ENCODE results near the gene SYTL3.

Gene SYTL3

GRCh38 chr6:158762787-158763433 is 113.1 kb downstream of the SYTL3 start:
- peaks cover 8% of the 10 kb centered on the region for H3K4me1 ChIP-seq (ENCODE audit: control insufficient read depth, low read depth, low read length)
- H3K27me3 ChIP-seq (ENCODE audit: control insufficient read depth, insufficient read depth, low read length), result no peaks in the 10 kb centered on the region
- H3K9ac ChIP-seq (ENCODE audit: low read length), result no peak overlapping the region
- no peaks in the 10 kb centered on the region for H3K9me3 ChIP-seq (ENCODE audit: control insufficient read depth, low read depth, low read length)
- H3K4me3 ChIP-seq (ENCODE audit: low read length), result no peak overlapping the region
- peaks cover 34% of the 10 kb centered on the region for H3K36me3 ChIP-seq (ENCODE audit: control insufficient read depth, low read depth, low read length)
- no peak overlapping the region for H3K27ac ChIP-seq (ENCODE audit: low read length)

- H3K27ac ChIP-seq (ENCODE audit: low read length), result no peak overlapping the region
- H3K9ac ChIP-seq (ENCODE audit: low read length), result no peak overlapping the region
- no peaks in the 10 kb centered on the region for H3K27me3 ChIP-seq (ENCODE audit: control insufficient read depth, insufficient read depth, low read length)
- H3K4me1 ChIP-seq (ENCODE audit: control insufficient read depth, low read depth, low read length), result peaks cover 6% of the 10 kb centered on the region
- no peak overlapping the region for H3K4me3 ChIP-seq (ENCODE audit: low read length)
- no peaks in the 10 kb centered on the region for H3K9me3 ChIP-seq (ENCODE audit: control insufficient read depth, low read depth, low read length)
- H3K36me3 ChIP-seq (ENCODE audit: control insufficient read depth, low read depth, low read length), result peaks cover 41% of the 10 kb centered on the region
Observed at GRCh38 chr6:158763434-158764182, 113.8 kb downstream of the SYTL3 start.

GRCh38 chr6:158764183-158764849 is 114.5 kb downstream of the SYTL3 start:
- H3K36me3 ChIP-seq (ENCODE audit: control insufficient read depth, low read depth, low read length), result peaks cover 48% of the 10 kb centered on the region
- no peak overlapping the region for H3K9ac ChIP-seq (ENCODE audit: low read length)
- no peak overlapping the region for H3K27ac ChIP-seq (ENCODE audit: low read length)
- peaks cover 6% of the 10 kb centered on the region for H3K4me1 ChIP-seq (ENCODE audit: control insufficient read depth, low read depth, low read length)
- H3K27me3 ChIP-seq (ENCODE audit: control insufficient read depth, insufficient read depth, low read length), result no peaks in the 10 kb centered on the region
- no peaks in the 10 kb centered on the region for H3K9me3 ChIP-seq (ENCODE audit: control insufficient read depth, low read depth, low read length)
- H3K4me3 ChIP-seq (ENCODE audit: low read length), result no peak overlapping the region

- H3K4me1 ChIP-seq (ENCODE audit: control insufficient read depth, low read depth, low read length), result peaks cover 6% of the 10 kb centered on the region
- no peak overlapping the region for H3K4me3 ChIP-seq (ENCODE audit: low read length)
- no peak overlapping the region for H3K9ac ChIP-seq (ENCODE audit: low read length)
- H3K27ac ChIP-seq (ENCODE audit: low read length), result no peak overlapping the region
- peaks cover 54% of the 10 kb centered on the region for H3K36me3 ChIP-seq (ENCODE audit: control insufficient read depth, low read depth, low read length)
- no peaks in the 10 kb centered on the region for H3K9me3 ChIP-seq (ENCODE audit: control insufficient read depth, low read depth, low read length)
- no peaks in the 10 kb centered on the region for H3K27me3 ChIP-seq (ENCODE audit: control insufficient read depth, insufficient read depth, low read length)
Observed at GRCh38 chr6:158764926-158765325, 115.1 kb downstream of the SYTL3 start.

- Histone ChIP-seq H3K9ac (ENCODE audit: low read length) (no peak overlapping the region), H3K36me3 (ENCODE audit: control insufficient read depth, low read depth, low read length) (peaks cover 60% of the 10 kb centered on the region), H3K4me3 (ENCODE audit: low read length) (no peak overlapping the region), H3K27me3 (ENCODE audit: control insufficient read depth, insufficient read depth, low read length) (no peaks in the 10 kb centered on the region), H3K4me1 (ENCODE audit: control insufficient read depth, low read depth, low read length) (peaks cover 4% of the 10 kb centered on the region), H3K27ac (ENCODE audit: low read length) (no peak overlapping the region), H3K9me3 (ENCODE audit: control insufficient read depth, low read depth, low read length) (no peaks in the 10 kb centered on the region)
Observed at GRCh38 chr6:158765499-158766068, 115.7 kb downstream of the SYTL3 start.

GRCh38 chr6:158766621-158767455 is 117.0 kb downstream of the SYTL3 start:
- no peak overlapping the region for H3K9ac ChIP-seq (ENCODE audit: low read length)
- H3K4me3 ChIP-seq (ENCODE audit: low read length), result no peak overlapping the region
- H3K27me3 ChIP-seq (ENCODE audit: control insufficient read depth, insufficient read depth, low read length), result no peaks in the 10 kb centered on the region
- no peak overlapping the region for H3K27ac ChIP-seq (ENCODE audit: low read length)
- H3K9me3 ChIP-seq (ENCODE audit: control insufficient read depth, low read depth, low read length), result no peaks in the 10 kb centered on the region
- peaks cover 73% of the 10 kb centered on the region for H3K36me3 ChIP-seq (ENCODE audit: control insufficient read depth, low read depth, low read length)
- no peaks in the 10 kb centered on the region for H3K4me1 ChIP-seq (ENCODE audit: control insufficient read depth, low read depth, low read length)

- no peak overlapping the region for H3K9ac ChIP-seq (ENCODE audit: low read length)
- H3K36me3 ChIP-seq (ENCODE audit: control insufficient read depth, low read depth, low read length), result peaks cover 82% of the 10 kb centered on the region
- H3K4me3 ChIP-seq (ENCODE audit: low read length), result no peak overlapping the region
- H3K4me1 ChIP-seq (ENCODE audit: control insufficient read depth, low read depth, low read length), result no peaks in the 10 kb centered on the region
- no peaks in the 10 kb centered on the region for H3K27me3 ChIP-seq (ENCODE audit: control insufficient read depth, insufficient read depth, low read length)
- no peaks in the 10 kb centered on the region for H3K9me3 ChIP-seq (ENCODE audit: control insufficient read depth, low read depth, low read length)
- H3K27ac ChIP-seq (ENCODE audit: low read length), result no peak overlapping the region
Observed at GRCh38 chr6:158767709-158768108, 117.9 kb downstream of the SYTL3 start.

GRCh38 chr6:158768436-158768835 is 118.6 kb downstream of the SYTL3 start:
- no peaks in the 10 kb centered on the region for H3K9me3 ChIP-seq (ENCODE audit: control insufficient read depth, low read depth, low read length)
- H3K4me1 ChIP-seq (ENCODE audit: control insufficient read depth, low read depth, low read length), result peaks cover 2% of the 10 kb centered on the region
- no peak overlapping the region for H3K4me3 ChIP-seq (ENCODE audit: low read length)
- H3K9ac ChIP-seq (ENCODE audit: low read length), result no peak overlapping the region
- H3K36me3 ChIP-seq (ENCODE audit: control insufficient read depth, low read depth, low read length), result peaks cover 89% of the 10 kb centered on the region
- H3K27ac ChIP-seq (ENCODE audit: low read length), result no peak overlapping the region
- no peaks in the 10 kb centered on the region for H3K27me3 ChIP-seq (ENCODE audit: control insufficient read depth, insufficient read depth, low read length)

GRCh38 chr6:158769234-158769770 is 119.4 kb downstream of the SYTL3 start:
- Histone ChIP-seq H3K27me3 (ENCODE audit: control insufficient read depth, insufficient read depth, low read length) (no peaks in the 10 kb centered on the region), H3K27ac (ENCODE audit: low read length) (no peak overlapping the region), H3K9ac (ENCODE audit: low read length) (no peak overlapping the region), H3K9me3 (ENCODE audit: control insufficient read depth, low read depth, low read length) (no peaks in the 10 kb centered on the region), H3K4me3 (ENCODE audit: low read length) (no peak overlapping the region), H3K4me1 (ENCODE audit: control insufficient read depth, low read depth, low read length) (peaks cover 6% of the 10 kb centered on the region), H3K36me3 (ENCODE audit: control insufficient read depth, low read depth, low read length) (peaks cover 98% of the 10 kb centered on the region)

- Histone ChIP-seq H3K4me1 (ENCODE audit: control insufficient read depth, low read depth, low read length) (peaks cover 6% of the 10 kb centered on the region), H3K9ac (ENCODE audit: low read length) (no peak overlapping the region), H3K27me3 (ENCODE audit: control insufficient read depth, insufficient read depth, low read length) (no peaks in the 10 kb centered on the region), H3K36me3 (ENCODE audit: control insufficient read depth, low read depth, low read length) (peaks cover 98% of the 10 kb centered on the region), H3K9me3 (ENCODE audit: control insufficient read depth, low read depth, low read length) (no peaks in the 10 kb centered on the region), H3K27ac (ENCODE audit: low read length) (no peak overlapping the region), H3K4me3 (ENCODE audit: low read length) (no peak overlapping the region)
Observed at GRCh38 chr6:158769771-158770432, 120.0 kb downstream of the SYTL3 start.
